Suprapubic skin (tissue), 4 donors: ENCODE results near the gene MCRIP1.

ENCODE experiments used
- CTCF ChIP-seq, 2 donors: fragments of 200-600 bp in 1 of 2; fragments of 450-650 bp in 1 of 2; sonication (generic) in 1 of 2; IDR thresholded peaks; one replicate each; pipeline ENCODE4 v1.5.1; 2016 to 2019; ENCODE audit warnings: antibody characterized with exemption in 2 of 2, mild to moderate bottlenecking in 1 of 2, moderate library complexity in 1 of 2
- EP300 ChIP-seq: sonication (generic); formaldehyde crosslinking; IDR thresholded peaks from one replicate; pipeline ENCODE4 v1.6.1; 2017; ENCODE audit warnings: antibody characterized with exemption
- POLR2A ChIP-seq, 2 donors: fragments of 450-650 bp; IDR thresholded peaks; one replicate each; pipeline ENCODE4 v1.6.1; 2017; ENCODE audit warnings: antibody characterized with exemption in 2 of 2, mild to moderate bottlenecking in 2 of 2, moderate library complexity in 2 of 2
- POLR2AphosphoS5 ChIP-seq, 3 donors: sonication (generic); formaldehyde crosslinking; IDR thresholded peaks; one replicate each; pipeline ENCODE4 v1.6.1; 2017; ENCODE audit warnings: antibody characterized with exemption in 3 of 3

GRCh38 chr17:81865733-81866439, 32.8 kb upstream of the MCRIP1 start:
- TF ChIP-seq POLR2A (IDR thresholded peaks at IDR 0.05) (no peak), POLR2AphosphoS5 (IDR thresholded peaks at IDR 0.05) (peak in 1 of 3 donors; percentile 12), CTCF (IDR thresholded peaks at IDR 0.05) (no peak), EP300 (no peak)
